Lower leg skin (tissue), 3 donors: Measurements from ENCODE around the gene PIK3CB.

Source experiments
- POLR2A ChIP-seq, 2 donors: fragments of 450-650 bp; IDR thresholded peaks; one replicate each; pipeline ENCODE4 v1.6.1; 2016 to 2017; ENCODE audit warnings: antibody characterized with exemption in 2 of 2, mild to moderate bottlenecking in 1 of 2, moderate library complexity in 1 of 2
- TF ChIP-seq, protein P1 (sequence below), 3 donors: fragments of 450-650 bp; IDR thresholded peaks; one replicate each; pipeline ENCODE4 v1.5.1; 2016; ENCODE audit warnings: antibody characterized with exemption in 3 of 3, mild to moderate bottlenecking in 3 of 3, moderate library complexity in 2 of 3

DNA sequence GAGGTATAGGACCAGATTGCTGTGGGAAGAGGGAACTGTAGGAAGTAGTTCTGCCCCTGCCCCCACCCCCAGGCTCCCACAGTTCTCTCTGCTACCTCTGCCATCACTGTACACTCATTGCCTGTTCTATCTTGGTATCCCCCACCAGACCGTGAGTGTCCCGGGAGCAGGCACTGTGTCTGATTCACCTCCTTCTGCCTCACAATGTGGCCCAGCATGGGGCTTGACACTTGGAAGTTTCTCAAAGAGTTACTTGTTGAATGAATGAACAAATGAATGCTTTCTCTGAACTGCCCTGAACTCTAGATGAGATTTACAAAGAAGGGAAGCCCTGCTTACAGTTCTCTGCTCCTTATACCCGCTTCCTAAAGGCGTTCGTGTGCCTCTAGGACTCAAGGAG, 27.1 kb upstream of the PIK3CB start:
- TF ChIP-seq, protein P1, sequence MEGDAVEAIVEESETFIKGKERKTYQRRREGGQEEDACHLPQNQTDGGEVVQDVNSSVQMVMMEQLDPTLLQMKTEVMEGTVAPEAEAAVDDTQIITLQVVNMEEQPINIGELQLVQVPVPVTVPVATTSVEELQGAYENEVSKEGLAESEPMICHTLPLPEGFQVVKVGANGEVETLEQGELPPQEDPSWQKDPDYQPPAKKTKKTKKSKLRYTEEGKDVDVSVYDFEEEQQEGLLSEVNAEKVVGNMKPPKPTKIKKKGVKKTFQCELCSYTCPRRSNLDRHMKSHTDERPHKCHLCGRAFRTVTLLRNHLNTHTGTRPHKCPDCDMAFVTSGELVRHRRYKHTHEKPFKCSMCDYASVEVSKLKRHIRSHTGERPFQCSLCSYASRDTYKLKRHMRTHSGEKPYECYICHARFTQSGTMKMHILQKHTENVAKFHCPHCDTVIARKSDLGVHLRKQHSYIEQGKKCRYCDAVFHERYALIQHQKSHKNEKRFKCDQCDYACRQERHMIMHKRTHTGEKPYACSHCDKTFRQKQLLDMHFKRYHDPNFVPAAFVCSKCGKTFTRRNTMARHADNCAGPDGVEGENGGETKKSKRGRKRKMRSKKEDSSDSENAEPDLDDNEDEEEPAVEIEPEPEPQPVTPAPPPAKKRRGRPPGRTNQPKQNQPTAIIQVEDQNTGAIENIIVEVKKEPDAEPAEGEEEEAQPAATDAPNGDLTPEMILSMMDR (IDR thresholded peaks at IDR 0.05), result no peak
- TF ChIP-seq POLR2A (IDR thresholded peaks at IDR 0.05), result no peak
